ENCODE results near the gene ZNF618.

- TF ChIP-seq, protein P1, sequence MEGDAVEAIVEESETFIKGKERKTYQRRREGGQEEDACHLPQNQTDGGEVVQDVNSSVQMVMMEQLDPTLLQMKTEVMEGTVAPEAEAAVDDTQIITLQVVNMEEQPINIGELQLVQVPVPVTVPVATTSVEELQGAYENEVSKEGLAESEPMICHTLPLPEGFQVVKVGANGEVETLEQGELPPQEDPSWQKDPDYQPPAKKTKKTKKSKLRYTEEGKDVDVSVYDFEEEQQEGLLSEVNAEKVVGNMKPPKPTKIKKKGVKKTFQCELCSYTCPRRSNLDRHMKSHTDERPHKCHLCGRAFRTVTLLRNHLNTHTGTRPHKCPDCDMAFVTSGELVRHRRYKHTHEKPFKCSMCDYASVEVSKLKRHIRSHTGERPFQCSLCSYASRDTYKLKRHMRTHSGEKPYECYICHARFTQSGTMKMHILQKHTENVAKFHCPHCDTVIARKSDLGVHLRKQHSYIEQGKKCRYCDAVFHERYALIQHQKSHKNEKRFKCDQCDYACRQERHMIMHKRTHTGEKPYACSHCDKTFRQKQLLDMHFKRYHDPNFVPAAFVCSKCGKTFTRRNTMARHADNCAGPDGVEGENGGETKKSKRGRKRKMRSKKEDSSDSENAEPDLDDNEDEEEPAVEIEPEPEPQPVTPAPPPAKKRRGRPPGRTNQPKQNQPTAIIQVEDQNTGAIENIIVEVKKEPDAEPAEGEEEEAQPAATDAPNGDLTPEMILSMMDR (IDR thresholded peaks at IDR 0.05; ENCODE audit: low read depth, low read length, poor library complexity, severe bottlenecking) = no peak
- TF ChIP-seq EZH2phosphoT487 (IDR thresholded peaks at IDR 0.05; ENCODE audit: borderline replicate concordance, low read length) = no peak
These were observed 159.2 kb downstream of the ZNF618 start for GRCh38 chr9:114035221-114035844.
